IMR-90 (cell line): ENCODE data around the gene PPP1R12C. TPM values are rescaled to one million over a fixed set of nuclear protein-coding genes. Genes with fewer than 3 reads are reported as not detected.

ENCODE experiments used
- ATAC-seq: fragments of 200-7000 bp; cut with Tn5 transposase; 2 replicates; pipeline ENCODE4 v1.9.1; 2020; ENCODE audit warnings: low read depth, mild to moderate bottlenecking, moderate library complexity
- BruUV-seq: library from RNA; stranded (reverse); fragments of 400-500 nt; replicated peaks from 2 replicates; lab custom pipeline; 2021; lab: Mats Ljungman, UMichigan
- CTCF ChIA-PET: fragments of 300-600 bp; formaldehyde crosslinking; extraction: SDS; loops from one replicate; lab custom pipeline; 2021; ENCODE audit warnings: antibody characterized with exemption; lab: Yijun Ruan, JAX
- POLR2A ChIA-PET: fragments of 300-600 bp; sonication (Branson Sonifier 250); formaldehyde crosslinking; loops from one replicate; lab custom pipeline; 2022; ENCODE audit warnings: antibody characterized with exemption; ENCODE audit not compliant: unreplicated experiment; lab: Charles Lee
- DNase-seq: peaks from one replicate; pipeline ENCODE4 v3.0.0; 2013
- H2AFZ ChIP-seq: replicated peaks from 2 replicates; pipeline ENCODE3; 2013; ENCODE audit warnings: low read length, mild to moderate bottlenecking; ENCODE audit not compliant: poor library complexity
- H2AK5ac ChIP-seq: 2 replicates; pipeline ENCODE4 v1.6.1; 2013; ENCODE audit warnings: low read depth, low read length, inconsistent platforms
- H2AK9ac ChIP-seq: replicated peaks from 2 replicates; pipeline ENCODE3; 2013; ENCODE audit warnings: mild to moderate bottlenecking, low read depth, low read length, moderate library complexity; ENCODE audit not compliant: poor library complexity
- H2BK120ac ChIP-seq: 2 replicates; pipeline ENCODE4 v1.6.1; 2013; ENCODE audit warnings: low read depth, low read length, inconsistent platforms
- H2BK15ac ChIP-seq: 3 replicates; pipeline ENCODE4 v1.6.1; 2013; ENCODE audit warnings: low read depth, low read length, inconsistent platforms
- H2BK20ac ChIP-seq: 2 replicates; pipeline ENCODE4 v1.6.1; 2013; ENCODE audit warnings: low read depth, mild to moderate bottlenecking, inconsistent platforms, low read length, moderate library complexity
- H2BK5ac ChIP-seq: 2 replicates; pipeline ENCODE4 v1.6.1; 2013; ENCODE audit warnings: mild to moderate bottlenecking, low read depth, low read length, inconsistent platforms; ENCODE audit not compliant: poor library complexity, severe bottlenecking
- H3K14ac ChIP-seq: replicated peaks from 2 replicates; pipeline ENCODE4 v1.6.1; 2013; ENCODE audit warnings: low read depth, low read length, inconsistent platforms
- H3K18ac ChIP-seq: 2 replicates; pipeline ENCODE4 v1.6.1; 2013; ENCODE audit warnings: low read depth, low read length, control low read depth
- H3K23ac ChIP-seq: 2 replicates; pipeline ENCODE4 v1.6.1; 2013; ENCODE audit warnings: low read depth, low read length, inconsistent platforms
- H3K27ac ChIP-seq: 2 replicates; pipeline ENCODE4 v1.5.1; 2013; ENCODE audit warnings: mild to moderate bottlenecking, control low read depth, low read length; ENCODE audit not compliant: insufficient read depth
- H3K27me3 ChIP-seq: 2 replicates; pipeline ENCODE4 v1.6.1; 2013; ENCODE audit warnings: low read length; ENCODE audit not compliant: control insufficient read depth, insufficient read depth
- H3K36me3 ChIP-seq: 2 replicates; pipeline ENCODE4 v1.6.1; 2013; ENCODE audit warnings: low read length, mixed read lengths; ENCODE audit not compliant: control insufficient read depth, insufficient read depth
- H3K4ac ChIP-seq: 2 replicates; pipeline ENCODE4 v1.6.1; 2013; ENCODE audit warnings: low read depth, low read length, inconsistent platforms
- H3K4me1 ChIP-seq: 2 replicates; pipeline ENCODE4 v1.6.1; 2013; ENCODE audit warnings: low read length, mixed read lengths; ENCODE audit not compliant: control insufficient read depth, insufficient read depth
- H3K4me2 ChIP-seq: 2 replicates; pipeline ENCODE4 v1.6.1; 2013; ENCODE audit warnings: low read depth, mild to moderate bottlenecking, control low read depth, low read length, moderate library complexity
- H3K4me3 ChIP-seq: 2 replicates; pipeline ENCODE4 v1.5.1; 2013; ENCODE audit warnings: low read depth, mild to moderate bottlenecking, control low read depth, low read length, moderate library complexity; ENCODE audit not compliant: insufficient read depth
- H3K56ac ChIP-seq: 2 replicates; pipeline ENCODE4 v1.6.1; 2013; ENCODE audit warnings: low read length, inconsistent platforms; ENCODE audit not compliant: insufficient read depth; ENCODE audit errors: extremely low read depth
- H3K79me1 ChIP-seq, 2 experiments: 2 replicates each; pipeline ENCODE4 v1.6.1; 2013; ENCODE audit warnings: low read length in 2 of 2, inconsistent platforms in 1 of 2, low read depth in 1 of 2
- H3K9ac ChIP-seq: 2 replicates; pipeline ENCODE4 v1.6.1; 2013; ENCODE audit warnings: low read depth, low read length, control low read depth
- H3K9me1 ChIP-seq: 2 replicates; pipeline ENCODE4 v1.6.1; 2013; ENCODE audit warnings: low read length, inconsistent platforms; ENCODE audit not compliant: insufficient read depth
- H3K9me3 ChIP-seq: 2 replicates; pipeline ENCODE4 v1.6.1; 2013; ENCODE audit warnings: low read length; ENCODE audit not compliant: control insufficient read depth, insufficient read depth
- H4K20me1 ChIP-seq: 2 replicates; pipeline ENCODE4 v1.6.1; 2013; ENCODE audit warnings: low read length, inconsistent platforms; ENCODE audit not compliant: insufficient read depth
- H4K5ac ChIP-seq: 2 replicates; pipeline ENCODE4 v1.6.1; 2013; ENCODE audit warnings: mild to moderate bottlenecking, low read depth, low read length, control low read depth
- H4K8ac ChIP-seq, 2 experiments: 2 replicates each; pipeline ENCODE4 v1.6.1; 2013; ENCODE audit warnings: low read depth in 2 of 2, low read length in 2 of 2, control low read depth in 1 of 2, inconsistent platforms in 1 of 2
- H4K91ac ChIP-seq: 2 replicates; pipeline ENCODE4 v1.6.1; 2013; ENCODE audit warnings: low read depth, low read length, inconsistent platforms; ENCODE audit not compliant: insufficient read depth
- BHLHE40 ChIP-seq: fragments of 150-350 bp; IDR thresholded peaks from 2 replicates; pipeline ENCODE4 v1.6.1; 2016; ENCODE audit warnings: mild to moderate bottlenecking, low read depth, low read length
- CEBPB ChIP-seq: IDR thresholded peaks from 2 replicates; pipeline ENCODE4 v1.6.1; 2012; ENCODE audit warnings: low read depth, low read length, improper control_type of control experiment
- CHD1 ChIP-seq: IDR thresholded peaks from 2 replicates; pipeline ENCODE4 v1.6.1; 2012; ENCODE audit warnings: low read depth, low read length, improper control_type of control experiment
- CTCF ChIP-seq: conservative IDR thresholded peaks from 2 replicates; pipeline ENCODE4 v1.5.1; 2012; ENCODE audit warnings: mild to moderate bottlenecking, low read depth, low read length, improper control_type of control experiment
- ELK1 ChIP-seq: fragments of 150-350 bp; IDR thresholded peaks from 2 replicates; pipeline ENCODE4 v1.6.1; 2016; ENCODE audit warnings: low read depth, mild to moderate bottlenecking, low read length, moderate library complexity, borderline replicate concordance
- FOS ChIP-seq: fragments of 150-350 bp; IDR thresholded peaks from 2 replicates; pipeline ENCODE4 v1.6.1; 2016; ENCODE audit warnings: low read depth, low read length
- MAZ ChIP-seq: IDR thresholded peaks from 2 replicates; pipeline ENCODE4 v1.6.1; 2012; ENCODE audit warnings: low read depth, mild to moderate bottlenecking, low read length, improper control_type of control experiment, moderate library complexity, borderline replicate concordance
- MXI1 ChIP-seq: IDR thresholded peaks from 2 replicates; pipeline ENCODE4 v1.6.1; 2012; ENCODE audit warnings: low read depth, mild to moderate bottlenecking, low read length, moderate library complexity, borderline replicate concordance
- NFE2L2 ChIP-seq: fragments of 150-350 bp; IDR thresholded peaks from 2 replicates; pipeline ENCODE4 v1.6.1; 2016; ENCODE audit warnings: low read depth, mild to moderate bottlenecking, low read length
- POLR2A ChIP-seq: IDR thresholded peaks from 2 replicates; pipeline ENCODE4 v1.6.1; 2012; ENCODE audit warnings: mild to moderate bottlenecking, low read depth, low read length
- RAD21 ChIP-seq: IDR thresholded peaks from 2 replicates; pipeline ENCODE4 v1.6.1; 2012; ENCODE audit warnings: low read length, improper control_type of control experiment
- RCOR1 ChIP-seq: IDR thresholded peaks from 2 replicates; pipeline ENCODE4 v1.6.1; 2012; ENCODE audit warnings: mild to moderate bottlenecking, low read length, improper control_type of control experiment; ENCODE audit not compliant: insufficient replicate concordance
- RFX5 ChIP-seq: IDR thresholded peaks from 2 replicates; pipeline ENCODE4 v1.8.0; 2012; ENCODE audit warnings: low read depth, mild to moderate bottlenecking, low read length, moderate library complexity
- SMC3 ChIP-seq: fragments of 150-350 bp; IDR thresholded peaks from 2 replicates; pipeline ENCODE4 v1.6.1; 2016; ENCODE audit warnings: low read depth, mild to moderate bottlenecking, antibody characterized with exemption, low read length, moderate library complexity
- USF2 ChIP-seq: fragments of 150-350 bp; IDR thresholded peaks from 2 replicates; pipeline ENCODE4 v1.6.1; 2017; ENCODE audit warnings: mild to moderate bottlenecking, antibody characterized with exemption, low read length, low read depth
- WGBS, 2 experiments: methylation state at CpG; one replicate each; pipeline versions ENCODE4 v1.1.5 to v1.1.7; 2013; ENCODE audit warnings: missing lambda C conversion rate in 2 of 2; ENCODE audit not compliant: insufficient read length in 1 of 2; ENCODE audit errors: extremely low coverage in 2 of 2; 5-methylcytosine and 5-hydroxymethylcytosine counted together
- dilution Hi-C: fragments of 300-500 bp; cut with HindIII; formaldehyde crosslinking; loops from one replicate; pipeline ENCODE4 v1.14.3; 2018; ENCODE audit warnings: low sequenced_read_pairs; ENCODE audit not compliant: unreplicated experiment
- in situ Hi-C: fragments of 300-500 bp; cut with MboI; formaldehyde crosslinking; loops from 3 replicates; pipeline ENCODE4 v1.14.3; 2019; ENCODE audit warnings: low sequenced_read_pairs, inconsistent platforms, mixed read lengths
- intact Hi-C: fragments of 100-400 bp; cut with micrococcal nuclease; formaldehyde crosslinking; loops from 2 replicates; pipeline ENCODE4 v1.10.0; 2022
- polyA plus RNA-seq, 3 experiments: library from polyadenylated mRNA; depleted of rRNA; stranded (reverse); fragments of >200 nt; gene quantifications; 2 replicates each; pipeline ENCODE4 v1.2.3, GENCODE V29; 2012; ENCODE audit warnings: low replicate concordance in 1 of 3
- total RNA-seq: library from RNA; depleted of rRNA; stranded (reverse); fragments of >200 nt; gene quantifications from 2 replicates; pipeline ENCODE4 v1.2.3, GENCODE V29; 2012

The PPP1R12C gene
- total and polyA plus RNA-seq, 2 of the 4 experiments (the other 2 are of a cell fraction), result 21.5 to 81.4 TPM

- Histone ChIP-seq H2AK9ac (no peak overlapping the region), H3K9me1 (no peaks in the 10 kb centered on the region; the same call in 1 of the 2 replicates), H3K36me3 (peaks cover 29% of the 10 kb centered on the region), H3K79me1 (peaks cover 0 to 12% of the 10 kb centered on the region in 2 experiments; a peak in 2 of 4 replicates), H4K91ac (no peak overlapping the region), H3K14ac (no peak overlapping the region), H3K4me1 (peaks cover 3% of the 10 kb centered on the region; the same call in 1 of the 2 replicates), H4K5ac (no peak overlapping the region), H3K9ac (no peak overlapping the region), H2BK5ac (no peak overlapping the region), H3K9me3 (no peaks in the 10 kb centered on the region), H3K4me2 (no peak overlapping the region), H2AFZ (no peak overlapping the region), H4K20me1 (peaks cover 21% of the 10 kb centered on the region), H4K8ac (no peak overlapping the region), H3K18ac (no peak overlapping the region), H3K27me3 (no peaks in the 10 kb centered on the region), H3K4ac (no peak overlapping the region), H2AK5ac (no peak overlapping the region), H3K56ac (no peak overlapping the region), H2BK20ac (no peak overlapping the region), H2BK15ac (no peak overlapping the region), H3K4me3 (no peak overlapping the region), H3K27ac (no peak overlapping the region), H3K23ac (no peak overlapping the region), H2BK120ac (no peak overlapping the region)
- DNase-seq (no peak), ATAC-seq (no peak)
- 87% methylated on average over 15 of the region's 49 CpGs; no CpG with 5 or more reads in 1 of the 2 experiments for WGBS, 2 experiments
- ChIA-PET POLR2A (no interaction called here), CTCF (no interaction called here)
- dilution Hi-C loops (no loop called here), in situ Hi-C loops (no loop called here), intact Hi-C loops (no loop called here)
- no TSS peak for BruUV-seq
- no peak for TF ChIP-seq SMC3
- TF ChIP-seq RCOR1, result no peak
- TF ChIP-seq POLR2A, result no peak
- TF ChIP-seq CEBPB, result no peak
- TF ChIP-seq CTCF, result no peak
- no peak for TF ChIP-seq RAD21
- no peak for TF ChIP-seq BHLHE40
- no peak for TF ChIP-seq CHD1
- no peak for TF ChIP-seq MXI1
- no peak for TF ChIP-seq USF2
- TF ChIP-seq FOS, result no peak
- no peak for TF ChIP-seq MAZ
- TF ChIP-seq RFX5, result no peak
- TF ChIP-seq NFE2L2, result no peak
- TF ChIP-seq ELK1, result no peak
Measured at GRCh38 chr19:55092423-55093318, 24.8 kb downstream of the PPP1R12C start.
